Adrenal gland (tissue), 5 donors: ENCODE measurements around the gene B9D1.

Experiments
- CTCF ChIP-seq, 6 experiments: fragments of 450-650 bp in 4 of 6; fragments of 200-600 bp in 2 of 6; sonication (generic) in 1 of 6; IDR thresholded peaks; 1 replicate in 5 of 6; 2 replicates in 1 of 6; pipeline versions ENCODE4 v1.5.1 to v1.8.0; 2016 to 2021; ENCODE audit warnings: antibody characterized with exemption in 6 of 6, mild to moderate bottlenecking in 2 of 6, moderate library complexity in 1 of 6
- POLR2A ChIP-seq, 2 donors: fragments of 450-650 bp; IDR thresholded peaks; one replicate each; pipeline ENCODE4 v1.6.1; 2017; ENCODE audit warnings: antibody characterized with exemption in 2 of 2, mild to moderate bottlenecking in 2 of 2, moderate library complexity in 1 of 2
- donor health status: DM: no; HTN: no; CAD: no.

DNA sequence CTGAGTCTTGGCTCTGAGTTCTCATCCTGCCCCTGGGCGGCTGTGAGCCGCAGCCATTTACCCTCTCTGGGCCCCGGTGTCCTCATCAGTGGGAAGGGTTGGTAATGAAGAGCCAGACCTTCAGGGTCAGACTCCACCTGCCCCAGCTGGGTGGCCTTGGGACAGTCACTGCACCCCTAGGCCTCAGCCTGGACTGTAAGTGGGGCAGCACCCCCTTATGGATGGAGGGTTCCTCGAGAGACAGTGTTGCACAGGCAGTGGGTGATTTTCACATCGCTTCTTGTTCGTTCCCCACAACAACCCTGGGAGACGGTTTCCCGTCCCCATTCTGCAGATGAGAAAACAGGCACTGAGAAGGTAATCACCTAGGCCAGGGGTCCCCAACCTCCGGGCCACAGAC is 60.5 kb downstream of the B9D1 start:
- TF ChIP-seq CTCF (IDR thresholded peaks at IDR 0.05) (no peak), POLR2A (IDR thresholded peaks at IDR 0.05) (no peak)
